PC-3 (cell line): Measurements from ENCODE around the gene EPB41L3. TPM values are rescaled to one million over a fixed set of nuclear protein-coding genes. Genes with fewer than 3 reads are reported as not detected.

Source experiments
- ATAC-seq: fragments of 200-7000 bp; cut with Tn5 transposase; 2 replicates; pipeline ENCODE4 v1.9.1; 2020; ENCODE audit warnings: mild to moderate bottlenecking, moderate library complexity
- Bru-seq: library from RNA; stranded (reverse); fragments of 400-500 nt; gene quantifications from one replicate; lab custom pipeline; 2021; lab: Mats Ljungman, UMichigan
- BruChase-seq, 2 experiments: library from RNA; stranded (reverse); fragments of 400-500 nt; gene quantifications; one replicate each; lab custom pipeline; 2021; lab: Mats Ljungman, UMichigan
- BruUV-seq: library from RNA; stranded (reverse); fragments of 400-500 nt; replicated peaks from 2 replicates; lab custom pipeline; 2021; lab: Mats Ljungman, UMichigan
- CTCF ChIA-PET: fragments of 300-600 bp; sonication (Branson Sonifier 250); formaldehyde crosslinking; loops from one replicate; lab custom pipeline; 2022; ENCODE audit warnings: antibody characterized with exemption; lab: Charles Lee
- POLR2A ChIA-PET: fragments of 300-600 bp; sonication (Branson Sonifier 250); formaldehyde crosslinking; loops from one replicate; lab custom pipeline; 2022; ENCODE audit warnings: antibody characterized with exemption; ENCODE audit not compliant: unreplicated experiment; lab: Charles Lee
- DNase-seq: peaks from one replicate; pipeline ENCODE4 v3.0.0-alpha.2; 2015
- H2AFZ ChIP-seq: fragments of 300-600 bp; sonication (generic); 2 replicates; pipeline ENCODE4 v1.6.0; 2016; ENCODE audit warnings: antibody characterized with exemption, low read length
- H3F3A ChIP-seq: fragments of 300-600 bp; sonication (generic); one replicate; pipeline ENCODE4 v1.6.0; 2017; ENCODE audit warnings: antibody characterized with exemption, low read length, control low read depth, mild to moderate bottlenecking; ENCODE audit not compliant: unreplicated experiment
- H3K27ac ChIP-seq: fragments of 300-600 bp; sonication (generic); 2 replicates; pipeline ENCODE4 v1.5.1; 2016; ENCODE audit warnings: mild to moderate bottlenecking, low read length
- H3K27me3 ChIP-seq: fragments of 300-600 bp; sonication (generic); 2 replicates; pipeline ENCODE4 v1.6.1; 2016; ENCODE audit warnings: low read length, mixed read lengths
- H3K36me3 ChIP-seq: fragments of 300-600 bp; sonication (generic); 2 replicates; pipeline ENCODE4 v1.6.1; 2016; ENCODE audit warnings: low read depth, mixed run types, low read length, mixed read lengths
- H3K4me1 ChIP-seq: fragments of 300-600 bp; sonication (generic); 2 replicates; pipeline ENCODE4 v1.5.1; 2016; ENCODE audit warnings: low read length; ENCODE audit not compliant: insufficient read depth
- H3K4me2 ChIP-seq: fragments of 300-600 bp; sonication (generic); 2 replicates; pipeline ENCODE4 v1.6.0; 2016; ENCODE audit warnings: low read length
- H3K4me3 ChIP-seq: fragments of 300-600 bp; sonication (generic); 2 replicates; pipeline ENCODE4 v1.5.1; 2016; ENCODE audit warnings: mild to moderate bottlenecking, low read length, mixed read lengths
- H3K79me2 ChIP-seq: fragments of 300-600 bp; sonication (generic); 2 replicates; pipeline ENCODE4 v1.6.1; 2017; ENCODE audit warnings: low read length, mixed read lengths
- H3K9ac ChIP-seq: fragments of 300-600 bp; sonication (generic); 2 replicates; pipeline ENCODE4 v1.6.0; 2016; ENCODE audit warnings: mild to moderate bottlenecking, low read length
- H3K9me2 ChIP-seq: fragments of 300-600 bp; sonication (generic); replicated peaks from 2 replicates; pipeline ENCODE4 v1.6.1; 2016; ENCODE audit warnings: mixed run types, low read length, mixed read lengths
- H3K9me3 ChIP-seq: fragments of 300-600 bp; sonication (generic); 2 replicates; pipeline ENCODE4 v1.6.1; 2016; ENCODE audit warnings: low read length, mixed read lengths
- H4K20me1 ChIP-seq: fragments of 300-600 bp; sonication (generic); 2 replicates; pipeline ENCODE4 v1.6.1; 2016; ENCODE audit warnings: low read length, mixed read lengths
- EZH2 ChIP-seq: fragments of 300-600 bp; sonication (generic); IDR thresholded peaks from one replicate; pipeline ENCODE4 v1.6.1; 2017; ENCODE audit warnings: antibody characterized with exemption, mild to moderate bottlenecking, low read length; ENCODE audit not compliant: unreplicated experiment
- EZH2phosphoT487 ChIP-seq: fragments of 300-600 bp; sonication (generic); IDR thresholded peaks from 2 replicates; pipeline ENCODE4 v1.6.1; 2018; ENCODE audit warnings: mild to moderate bottlenecking, antibody characterized with exemption, low read length, borderline replicate concordance
- intact Hi-C: fragments of 100-400 bp; cut with micrococcal nuclease; formaldehyde crosslinking; loops from 2 replicates; pipeline ENCODE4 v1.9.0; 2023
- long read RNA-seq: library from polyadenylated mRNA; unstranded; transcript quantifications from one replicate; pipeline ENCODE4 v2.0.0, GENCODE V29; 2021; ENCODE audit not compliant: unreplicated experiment
- total RNA-seq: library from RNA; depleted of rRNA; stranded (reverse); fragments of >200 nt; gene quantifications from 2 replicates; pipeline ENCODE4 v1.2.3, GENCODE V29; 2014; rRNA removed
- TF ChIP-seq, protein P1 (sequence below): fragments of 300-600 bp; sonication (generic); conservative IDR thresholded peaks from 2 replicates; pipeline ENCODE4 v1.5.1; 2017; ENCODE audit warnings: antibody characterized with exemption, low read depth, mild to moderate bottlenecking, low read length

EPB41L3 gene
- total RNA-seq = 39.5 TPM in 2 replicates
- Bru-seq, nascent RNA = percentile 60 among the genes with signal in this experiment
- BruChase-seq, experiment 1, labeled RNA remaining after a 6-hour chase = percentile 57 among the genes with signal in this experiment
- BruChase-seq, experiment 2, labeled RNA remaining after a 2-hour chase = percentile 55 among the genes with signal in this experiment
- long read RNA-seq, transcript EPB41L3-204 (20 exons, 3,370 nt) = major isoform, 35 of 81 reads
- long read RNA-seq, partial matches to known transcripts = 17 of 81 reads
- long read RNA-seq, other reads (novel, unspliced or antisense) = 29 of 81 reads

DNA sequence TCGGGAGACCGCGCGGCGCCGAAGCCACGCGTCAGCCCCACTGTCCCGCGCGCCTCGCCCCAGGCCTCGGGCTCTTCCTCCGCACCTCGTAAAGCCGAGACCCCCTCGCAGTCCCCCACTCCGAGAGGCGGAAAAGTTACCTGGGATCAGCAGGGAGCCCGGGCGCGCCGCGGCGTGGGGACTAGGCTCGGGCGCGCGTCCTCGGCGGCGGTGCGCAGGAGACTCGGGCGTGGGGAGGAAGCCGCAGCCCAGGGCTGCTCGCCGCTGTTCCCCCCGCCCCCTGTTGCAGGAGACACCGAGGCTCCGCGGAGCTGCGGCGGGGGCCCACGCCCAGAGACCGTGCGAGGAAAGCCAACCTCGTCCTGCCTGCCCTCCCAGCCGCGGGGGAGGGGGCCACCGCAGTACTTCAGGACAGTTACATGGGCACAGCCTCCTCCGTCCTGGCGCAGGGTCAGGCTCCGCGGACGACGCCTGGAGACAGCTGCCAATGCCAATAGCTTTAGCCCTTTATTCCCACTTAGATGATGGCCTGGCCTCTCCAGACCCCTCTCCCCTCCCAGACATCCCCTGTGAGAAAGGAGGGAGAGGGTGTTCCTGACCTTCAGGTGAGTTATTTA lies at the start of gene EPB41L3:
Gene EPB41L3 (minus strand): TSS at position 225 of the 617 bp plus-strand sequence. CDS start 54,814 bp downstream, outside the sequence.
- intact Hi-C loops = loop anchor here (5.0 to 10.0 kb wide), 3 partner anchors 247 to 439 kb away; partner anchors contain the start of gene ZBTB14
- POLR2A ChIA-PET = no interaction called here
- DNase-seq = no peak
- Histone ChIP-seq H3K4me1 (no peaks in the 10 kb centered on the region), H4K20me1 (no peaks in the 10 kb centered on the region; the same call in 1 of the 2 replicates), H3K27ac (peak within 1 kb of the TSS; percentile 41), H3F3A (no peaks in the 10 kb centered on the region), H3K4me2 (peak within 1 kb of the TSS; percentile 21), H3K4me3 (peak within 1 kb of the TSS; percentile 54), H3K27me3 (peaks cover 21% of the 10 kb centered on the region), H3K9me3 (no peaks in the 10 kb centered on the region), H3K36me3 (no peaks in the 10 kb centered on the region), H3K79me2 (peaks cover 18% of the 10 kb centered on the region), H3K9me2 (no peaks in the 10 kb centered on the region), H2AFZ (no peak within 1 kb of the TSS), H3K9ac (peak within 1 kb of the TSS; percentile 67)
- CTCF ChIA-PET = no interaction called here
- ATAC-seq = peak; percentile 70
- TF ChIP-seq EZH2 (peak; percentile 61), EZH2phosphoT487 (no peak)
- BruUV-seq = no TSS peak

DNA sequence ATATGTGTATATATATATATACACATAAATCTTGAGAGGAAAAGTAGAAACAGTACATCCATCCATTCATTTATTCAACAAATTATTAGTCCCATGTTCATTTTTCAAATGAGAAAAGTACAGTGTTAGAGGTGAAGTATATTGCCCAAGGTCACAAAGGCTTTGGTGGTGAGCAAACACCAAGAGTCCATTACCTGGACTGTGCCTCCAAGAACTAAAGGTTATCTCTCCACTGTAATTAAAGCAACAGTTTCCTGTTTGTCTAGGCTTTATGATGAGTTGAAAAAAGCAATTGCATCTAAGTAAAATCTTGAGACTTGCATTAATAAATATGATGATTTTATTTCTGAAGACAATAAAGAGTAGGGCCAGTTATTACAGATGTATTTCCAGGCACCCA lies 44.7 kb upstream of the EPB41L3 start:
- H3K4me3 ChIP-seq = no peak overlapping the region
- no peaks in the 10 kb centered on the region for H3K79me2 ChIP-seq
- ChIA-PET CTCF (no interaction called here), POLR2A (no interaction called here)
- no peak for ATAC-seq
- TF ChIP-seq EZH2 (no peak), EZH2phosphoT487 (no peak)
- TF ChIP-seq, protein P1, sequence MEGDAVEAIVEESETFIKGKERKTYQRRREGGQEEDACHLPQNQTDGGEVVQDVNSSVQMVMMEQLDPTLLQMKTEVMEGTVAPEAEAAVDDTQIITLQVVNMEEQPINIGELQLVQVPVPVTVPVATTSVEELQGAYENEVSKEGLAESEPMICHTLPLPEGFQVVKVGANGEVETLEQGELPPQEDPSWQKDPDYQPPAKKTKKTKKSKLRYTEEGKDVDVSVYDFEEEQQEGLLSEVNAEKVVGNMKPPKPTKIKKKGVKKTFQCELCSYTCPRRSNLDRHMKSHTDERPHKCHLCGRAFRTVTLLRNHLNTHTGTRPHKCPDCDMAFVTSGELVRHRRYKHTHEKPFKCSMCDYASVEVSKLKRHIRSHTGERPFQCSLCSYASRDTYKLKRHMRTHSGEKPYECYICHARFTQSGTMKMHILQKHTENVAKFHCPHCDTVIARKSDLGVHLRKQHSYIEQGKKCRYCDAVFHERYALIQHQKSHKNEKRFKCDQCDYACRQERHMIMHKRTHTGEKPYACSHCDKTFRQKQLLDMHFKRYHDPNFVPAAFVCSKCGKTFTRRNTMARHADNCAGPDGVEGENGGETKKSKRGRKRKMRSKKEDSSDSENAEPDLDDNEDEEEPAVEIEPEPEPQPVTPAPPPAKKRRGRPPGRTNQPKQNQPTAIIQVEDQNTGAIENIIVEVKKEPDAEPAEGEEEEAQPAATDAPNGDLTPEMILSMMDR = no peak
- BruUV-seq = no TSS peak
- H3K9ac ChIP-seq = no peak overlapping the region
- no peaks in the 10 kb centered on the region for H3F3A ChIP-seq
- H2AFZ ChIP-seq = no peak overlapping the region
- no peaks in the 10 kb centered on the region for H4K20me1 ChIP-seq
- H3K9me2 ChIP-seq = no peaks in the 10 kb centered on the region
- H3K27me3 ChIP-seq = no peaks in the 10 kb centered on the region
- intact Hi-C loops = no loop called here
- no peak overlapping the region for H3K27ac ChIP-seq
- DNase-seq = no peak
- no peaks in the 10 kb centered on the region for H3K9me3 ChIP-seq
- no peak overlapping the region for H3K4me2 ChIP-seq
- H3K4me1 ChIP-seq = no peaks in the 10 kb centered on the region
- no peaks in the 10 kb centered on the region for H3K36me3 ChIP-seq

DNA sequence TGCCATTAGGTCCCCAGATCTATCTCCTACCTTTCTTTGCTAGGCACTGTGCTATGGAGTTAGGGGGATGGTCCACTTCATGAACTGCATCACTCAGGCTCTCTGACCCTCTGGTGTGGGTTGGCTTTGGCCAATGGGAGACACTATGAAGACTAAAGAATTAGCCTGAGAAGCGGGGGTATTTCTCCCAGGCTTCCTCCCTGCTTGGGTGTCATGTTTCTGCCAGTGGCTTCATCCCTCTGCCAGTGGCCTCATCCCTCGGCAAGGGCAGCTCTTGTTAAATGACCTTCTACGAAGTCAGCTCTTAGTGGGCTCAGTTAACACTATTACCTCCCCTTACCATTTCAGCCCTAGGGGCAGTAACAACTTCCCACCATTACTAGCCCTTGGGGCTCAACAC lies 41.9 kb upstream of the EPB41L3 start:
- no peaks in the 10 kb centered on the region for H3F3A ChIP-seq
- TF ChIP-seq EZH2 = no peak
- TF ChIP-seq EZH2phosphoT487 = no peak
- TF ChIP-seq, protein P1 = no peak
- H4K20me1 ChIP-seq = no peaks in the 10 kb centered on the region
- H3K27ac ChIP-seq = no peak overlapping the region
- DNase-seq (no peak), ATAC-seq (no peak)
- CTCF ChIA-PET = no interaction called here
- intact Hi-C loops = no loop called here
- H3K79me2 ChIP-seq = no peaks in the 10 kb centered on the region
- H3K4me3 ChIP-seq = no peak overlapping the region
- H2AFZ ChIP-seq = no peak overlapping the region
- no TSS peak for BruUV-seq
- POLR2A ChIA-PET = no interaction called here
- H3K36me3 ChIP-seq = no peaks in the 10 kb centered on the region
- H3K4me1 ChIP-seq = no peaks in the 10 kb centered on the region
- H3K27me3 ChIP-seq = no peaks in the 10 kb centered on the region
- H3K4me2 ChIP-seq = no peak overlapping the region
- no peaks in the 10 kb centered on the region for H3K9me2 ChIP-seq
- no peak overlapping the region for H3K9ac ChIP-seq
- H3K9me3 ChIP-seq = no peaks in the 10 kb centered on the region
